Central memory CD8-positive, alpha-beta T cell (primary cell): ENCODE data around the gene ROR1.
"Not testable (repeated sequence)": the region's sequence is repeated elsewhere in the genome, so short reads cannot be mapped to it uniquely, and the experiment has no call there.

Source experiments
- ATAC-seq: fragments of 150-1000 bp; cut with Tn5 transposase; replicated peaks from 2 replicates; pipeline ENCODE4 v1.10.0; 2022; ENCODE audit warnings: mild to moderate bottlenecking, moderate FRiP score, moderate number of reproducible peaks; ENCODE audit not compliant: poor library complexity, severe bottlenecking; ENCODE audit errors: extremely low read depth
- DNase-seq, 2 donors: peaks; one replicate each; pipeline ENCODE4 v3.0.0; 2021; ENCODE audit warnings: low spot score in 2 of 2
- H3K27ac Mint-ChIP-seq: one replicate; pipeline ENCODE4 v1.8.0; 2022; ENCODE audit warnings: low read depth, mild to moderate bottlenecking, moderate library complexity, mixed read lengths
- H3K27me3 Mint-ChIP-seq: one replicate; pipeline ENCODE4 v1.8.0; 2022; ENCODE audit warnings: mixed read lengths
- H3K36me3 Mint-ChIP-seq: one replicate; pipeline ENCODE4 v1.8.0; 2022; ENCODE audit warnings: mild to moderate bottlenecking, moderate library complexity, mixed read lengths; ENCODE audit not compliant: insufficient read depth
- H3K4me1 Mint-ChIP-seq: one replicate; pipeline ENCODE4 v1.8.0; 2022; ENCODE audit warnings: mixed read lengths
- H3K4me3 Mint-ChIP-seq: one replicate; pipeline ENCODE4 v1.8.0; 2022; ENCODE audit warnings: mild to moderate bottlenecking, moderate library complexity, mixed read lengths
- H3K9me3 Mint-ChIP-seq: one replicate; pipeline ENCODE4 v1.8.0; 2022; ENCODE audit warnings: mixed read lengths

Gene ROR1

DNA sequence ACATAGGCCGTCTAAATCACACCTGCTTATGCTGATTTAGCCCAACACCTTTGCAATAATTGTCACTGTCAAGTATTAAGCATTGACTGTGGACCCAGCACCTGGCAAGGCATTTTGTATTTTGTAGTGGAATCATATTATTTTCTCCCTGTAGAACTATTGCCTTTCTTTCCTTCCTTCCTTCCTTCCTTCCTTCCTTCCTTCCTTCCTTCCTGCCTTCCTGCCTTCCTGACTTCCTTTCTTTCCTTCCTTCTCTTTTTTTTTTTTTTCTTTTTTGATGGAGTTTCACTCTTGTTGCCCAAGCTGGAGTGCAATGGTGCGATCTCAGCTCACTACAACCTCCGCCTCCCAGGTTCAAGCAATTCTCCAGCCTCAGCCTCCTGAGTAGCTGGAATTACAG lies 13.5 kb downstream of the ROR1 start:
- not testable (repeated sequence) for ATAC-seq, H3K9me3 Mint-ChIP-seq, DNase-seq, H3K4me3 Mint-ChIP-seq, H3K4me1 Mint-ChIP-seq, H3K27ac Mint-ChIP-seq, H3K36me3 Mint-ChIP-seq
- peaks cover 34% of the 10 kb centered on the region for H3K27me3 Mint-ChIP-seq

- H3K36me3 Mint-ChIP-seq = no peaks in the 10 kb centered on the region
- H3K9me3 Mint-ChIP-seq = no peaks in the 10 kb centered on the region
- H3K4me1 Mint-ChIP-seq = no peaks in the 10 kb centered on the region
- ATAC-seq (no peak), DNase-seq (no peak)
- peaks cover 37% of the 10 kb centered on the region for H3K27me3 Mint-ChIP-seq
- H3K27ac Mint-ChIP-seq = no peak overlapping the region
- H3K4me3 Mint-ChIP-seq = no peak overlapping the region
Observed at GRCh38 chr1:63787875-63788274, 14.1 kb downstream of the ROR1 start.

- no peak for DNase-seq
- Mint-ChIP-seq H3K4me1 (no peaks in the 10 kb centered on the region), H3K4me3 (no peak overlapping the region), H3K9me3 (no peaks in the 10 kb centered on the region), H3K27me3 (peaks cover 45% of the 10 kb centered on the region), H3K36me3 (no peaks in the 10 kb centered on the region), H3K27ac (no peak overlapping the region)
- no peak for ATAC-seq
Observed at GRCh38 chr1:63789856-63790605, 16.2 kb downstream of the ROR1 start.

- ATAC-seq = no peak
- Mint-ChIP-seq H3K4me1 (no peaks in the 10 kb centered on the region), H3K9me3 (no peaks in the 10 kb centered on the region), H3K36me3 (no peaks in the 10 kb centered on the region), H3K4me3 (no peak overlapping the region), H3K27ac (no peak overlapping the region), H3K27me3 (peaks cover 49% of the 10 kb centered on the region)
- no peak for DNase-seq
Observed at GRCh38 chr1:63790989-63791388, 17.2 kb downstream of the ROR1 start.

GRCh38 chr1:63792152-63792551 lies 18.3 kb downstream of the ROR1 start:
- Mint-ChIP-seq H3K27ac (no peak overlapping the region), H3K36me3 (no peaks in the 10 kb centered on the region), H3K27me3 (peaks cover 57% of the 10 kb centered on the region), H3K4me3 (no peak overlapping the region), H3K4me1 (no peaks in the 10 kb centered on the region), H3K9me3 (no peaks in the 10 kb centered on the region)
- ATAC-seq (no peak), DNase-seq (no peak)

GRCh38 chr1:63793741-63794240 lies 20.0 kb downstream of the ROR1 start:
- ATAC-seq (no peak), DNase-seq (no peak)
- H3K4me3 Mint-ChIP-seq = no peak overlapping the region
- H3K4me1 Mint-ChIP-seq = no peaks in the 10 kb centered on the region
- no peaks in the 10 kb centered on the region for H3K36me3 Mint-ChIP-seq
- H3K27me3 Mint-ChIP-seq = peaks cover 69% of the 10 kb centered on the region
- H3K9me3 Mint-ChIP-seq = no peaks in the 10 kb centered on the region
- H3K27ac Mint-ChIP-seq = no peak overlapping the region

GRCh38 chr1:63794354-63794753 lies 20.5 kb downstream of the ROR1 start:
- no peak for DNase-seq
- Mint-ChIP-seq H3K4me3 (no peak overlapping the region), H3K4me1 (no peaks in the 10 kb centered on the region), H3K27ac (no peak overlapping the region), H3K9me3 (no peaks in the 10 kb centered on the region), H3K36me3 (no peaks in the 10 kb centered on the region), H3K27me3 (peaks cover 70% of the 10 kb centered on the region)
- no peak for ATAC-seq

DNA sequence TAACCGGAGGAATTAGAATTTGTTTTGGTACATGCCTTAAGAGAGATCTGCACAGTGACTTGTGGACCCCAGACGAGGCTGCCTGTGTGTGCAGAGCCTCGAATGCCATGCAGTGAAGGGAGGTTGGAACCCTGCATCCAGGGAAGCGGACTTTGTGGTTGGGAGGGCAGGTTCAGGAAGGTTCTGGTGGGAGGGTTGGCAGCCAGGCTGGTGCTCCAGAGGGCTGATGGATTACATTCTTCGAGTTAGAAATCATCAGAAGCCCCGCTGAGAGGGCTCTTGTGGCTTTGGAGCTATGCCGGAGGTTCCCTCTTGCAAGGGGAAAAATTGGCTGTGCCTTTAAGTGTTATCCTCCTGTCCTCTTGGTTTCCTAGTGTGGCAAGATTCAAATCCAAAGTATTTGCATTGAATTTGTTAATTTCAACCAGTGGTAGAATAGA lies 21.1 kb downstream of the ROR1 start:
- ATAC-seq = no peak
- Mint-ChIP-seq H3K4me1 (no peaks in the 10 kb centered on the region), H3K27me3 (peaks cover 70% of the 10 kb centered on the region), H3K9me3 (no peaks in the 10 kb centered on the region), H3K4me3 (no peak overlapping the region), H3K27ac (no peak overlapping the region), H3K36me3 (no peaks in the 10 kb centered on the region)
- no peak for DNase-seq

DNA sequence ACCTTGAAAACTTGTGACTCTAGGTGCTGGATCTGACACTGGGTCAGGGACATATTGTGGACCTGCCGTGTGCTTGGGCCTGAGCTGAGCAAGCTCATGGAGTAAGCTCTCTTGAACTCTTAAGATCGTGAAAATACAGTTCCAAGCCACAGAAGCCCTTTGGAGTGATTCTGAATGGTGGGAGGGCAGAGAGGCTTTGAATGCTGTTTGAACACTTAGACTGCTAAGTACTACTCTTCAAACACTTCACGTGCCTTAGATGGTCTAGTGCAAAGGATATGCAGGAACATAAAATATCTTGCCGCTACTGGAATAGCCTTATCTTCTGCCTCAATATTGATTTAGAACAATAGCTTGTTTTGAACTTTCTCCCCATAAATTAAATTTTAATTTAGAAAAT lies 21.6 kb downstream of the ROR1 start:
- DNase-seq = no peak
- Mint-ChIP-seq H3K27ac (no peak overlapping the region), H3K4me3 (no peak overlapping the region), H3K4me1 (no peaks in the 10 kb centered on the region), H3K36me3 (no peaks in the 10 kb centered on the region), H3K9me3 (no peaks in the 10 kb centered on the region), H3K27me3 (peaks cover 69% of the 10 kb centered on the region)
- no peak for ATAC-seq

DNA sequence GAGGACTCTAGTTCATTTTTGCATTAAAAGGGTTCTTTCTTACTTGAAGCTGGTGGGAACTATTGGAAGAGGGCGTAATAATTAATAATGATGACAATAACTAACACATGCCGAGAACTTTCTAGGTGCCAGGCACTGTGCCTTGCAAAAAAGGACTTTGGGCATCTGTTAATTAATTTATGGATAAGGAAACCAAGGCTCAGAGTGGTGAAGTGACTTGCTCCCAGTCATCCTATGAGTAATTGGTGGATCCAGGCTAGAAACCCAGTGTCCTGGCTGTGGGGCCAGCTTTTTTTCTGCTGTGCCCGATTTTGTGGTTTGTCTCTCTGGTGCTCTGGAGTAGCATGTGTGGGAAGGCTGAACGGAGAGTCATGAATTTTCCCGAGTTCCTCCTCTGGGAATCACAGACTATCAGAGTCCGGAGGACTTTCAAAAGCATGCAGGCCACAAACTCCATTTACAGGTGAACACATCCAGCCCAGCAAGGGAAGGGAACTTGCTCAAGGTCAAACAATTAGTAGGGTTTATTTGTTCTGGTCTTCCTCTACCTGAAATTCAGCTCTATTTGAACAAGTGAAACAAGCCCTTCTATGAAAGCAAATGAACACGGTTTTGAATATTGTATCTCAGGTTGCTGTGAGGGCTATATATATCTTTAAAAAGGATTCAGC lies 23.4 kb downstream of the ROR1 start:
- H3K27ac Mint-ChIP-seq = no peak overlapping the region
- H3K4me1 Mint-ChIP-seq = no peaks in the 10 kb centered on the region
- H3K4me3 Mint-ChIP-seq = no peak overlapping the region
- H3K9me3 Mint-ChIP-seq = no peaks in the 10 kb centered on the region
- DNase-seq (no peak), ATAC-seq (no peak)
- H3K27me3 Mint-ChIP-seq = peaks cover 52% of the 10 kb centered on the region
- peaks cover 2% of the 10 kb centered on the region for H3K36me3 Mint-ChIP-seq

- no peak for DNase-seq
- no peaks in the 10 kb centered on the region for H3K4me1 Mint-ChIP-seq
- H3K4me3 Mint-ChIP-seq = no peak overlapping the region
- no peak for ATAC-seq
- no peaks in the 10 kb centered on the region for H3K9me3 Mint-ChIP-seq
- peaks cover 48% of the 10 kb centered on the region for H3K27me3 Mint-ChIP-seq
- peaks cover 2% of the 10 kb centered on the region for H3K36me3 Mint-ChIP-seq
- no peak overlapping the region for H3K27ac Mint-ChIP-seq
Observed at GRCh38 chr1:63798284-63798683, 24.5 kb downstream of the ROR1 start.

DNA sequence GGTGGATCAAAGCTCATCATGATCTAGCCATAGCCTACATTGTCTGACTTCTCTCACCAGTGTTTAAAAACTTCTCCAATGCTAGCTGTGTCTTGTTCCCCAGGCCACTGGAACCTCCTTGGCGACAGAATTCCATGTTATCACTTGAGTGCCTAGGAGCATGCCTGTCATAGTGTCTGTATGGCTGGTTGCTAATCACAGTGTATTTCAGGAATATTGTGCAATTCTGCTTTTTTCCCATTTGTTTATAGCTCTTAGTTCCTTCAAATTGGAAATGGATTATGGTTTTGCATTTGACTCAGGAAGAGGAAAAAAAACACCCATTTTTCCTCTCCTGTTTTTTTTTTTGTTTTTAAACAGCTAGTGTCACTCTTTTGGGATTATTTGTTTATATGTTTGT lies 25.5 kb downstream of the ROR1 start:
- peaks cover 47% of the 10 kb centered on the region for H3K27me3 Mint-ChIP-seq
- no peak overlapping the region for H3K27ac Mint-ChIP-seq
- no peaks in the 10 kb centered on the region for H3K9me3 Mint-ChIP-seq
- peaks cover 2% of the 10 kb centered on the region for H3K36me3 Mint-ChIP-seq
- ATAC-seq (no peak), DNase-seq (no peak)
- no peak overlapping the region for H3K4me3 Mint-ChIP-seq
- no peaks in the 10 kb centered on the region for H3K4me1 Mint-ChIP-seq

GRCh38 chr1:63799820-63800219 lies 26.0 kb downstream of the ROR1 start:
- Mint-ChIP-seq H3K9me3 (no peaks in the 10 kb centered on the region), H3K4me3 (no peak overlapping the region), H3K27ac (no peak overlapping the region), H3K27me3 (peaks cover 45% of the 10 kb centered on the region), H3K36me3 (peaks cover 2% of the 10 kb centered on the region), H3K4me1 (no peaks in the 10 kb centered on the region)
- ATAC-seq (no peak), DNase-seq (no peak)
